IPS-15b (cell line): Measurements from ENCODE around the gene CHCHD3.
"Not testable (repeated sequence)": the region's sequence is repeated elsewhere in the genome, so short reads cannot be mapped to it uniquely, and the experiment has no call there.

Experiments used
- H3K27me3 ChIP-seq: one replicate; pipeline ENCODE4 v1.6.1; 2013; ENCODE audit warnings: low read length; ENCODE audit not compliant: control insufficient read depth, insufficient read depth
- H3K36me3 ChIP-seq: one replicate; pipeline ENCODE4 v1.6.1; 2013; ENCODE audit warnings: low read length; ENCODE audit not compliant: control insufficient read depth, insufficient read depth
- H3K4me1 ChIP-seq: one replicate; pipeline ENCODE4 v1.6.1; 2013; ENCODE audit warnings: mild to moderate bottlenecking, low read length; ENCODE audit not compliant: control insufficient read depth, insufficient read depth
- H3K4me3 ChIP-seq: one replicate; pipeline ENCODE4 v1.5.1; 2013; ENCODE audit warnings: low read depth, low read length
- H3K9ac ChIP-seq: one replicate; pipeline ENCODE4 v1.6.1; 2013; ENCODE audit warnings: low read depth, mild to moderate bottlenecking, low read length
- H3K9me3 ChIP-seq: one replicate; pipeline ENCODE4 v1.6.1; 2013; ENCODE audit warnings: mild to moderate bottlenecking, low read length; ENCODE audit not compliant: control insufficient read depth, insufficient read depth

The CHCHD3 gene

DNA sequence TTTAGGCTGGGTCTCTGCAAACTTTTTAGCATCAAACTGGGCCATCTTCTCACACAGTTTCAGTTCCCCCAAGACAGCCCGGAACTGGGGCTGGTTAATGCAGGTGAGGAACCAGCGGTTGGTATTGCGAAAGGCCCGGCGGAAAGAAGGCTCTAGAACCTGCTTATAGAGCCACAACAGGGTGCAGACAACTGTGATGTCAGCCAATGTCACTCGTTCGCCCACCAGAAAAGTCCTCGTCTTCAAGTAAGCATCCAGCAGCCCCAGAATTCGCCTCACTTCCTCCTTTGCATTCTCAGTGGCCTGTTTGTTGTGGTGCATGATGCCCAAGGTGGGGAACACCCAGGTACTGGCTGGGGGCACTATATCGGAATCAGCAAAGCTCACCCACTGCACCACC is 46.6 kb downstream of the CHCHD3 start:
- not testable (repeated sequence) for H3K9ac ChIP-seq, H3K9me3 ChIP-seq, H3K4me3 ChIP-seq, H3K36me3 ChIP-seq, H3K4me1 ChIP-seq, H3K27me3 ChIP-seq

DNA sequence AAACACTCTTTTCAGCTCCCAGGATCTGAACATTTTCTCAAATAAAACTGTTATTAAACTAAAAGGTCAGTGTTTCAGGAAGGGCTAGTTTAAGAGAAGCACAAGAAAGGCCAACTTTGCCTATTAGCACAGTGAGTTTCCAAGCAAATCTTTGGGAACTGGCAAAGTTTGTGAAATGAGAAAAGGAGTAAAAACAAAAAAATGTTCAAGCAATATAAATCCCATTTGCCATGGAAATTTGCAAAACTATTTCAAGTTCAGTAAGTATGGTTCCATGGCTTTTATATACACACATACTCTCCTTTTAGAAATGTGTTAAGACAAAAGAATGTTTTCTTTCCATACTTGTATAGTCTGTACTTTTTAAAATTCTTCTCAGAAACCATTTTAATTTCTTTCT is 51.5 kb downstream of the CHCHD3 start:
- Histone ChIP-seq H3K9me3 (no peaks in the 10 kb centered on the region), H3K36me3 (no peaks in the 10 kb centered on the region), H3K4me1 (no peaks in the 10 kb centered on the region), H3K4me3 (no peak overlapping the region), H3K9ac (no peak overlapping the region), H3K27me3 (no peaks in the 10 kb centered on the region)

DNA sequence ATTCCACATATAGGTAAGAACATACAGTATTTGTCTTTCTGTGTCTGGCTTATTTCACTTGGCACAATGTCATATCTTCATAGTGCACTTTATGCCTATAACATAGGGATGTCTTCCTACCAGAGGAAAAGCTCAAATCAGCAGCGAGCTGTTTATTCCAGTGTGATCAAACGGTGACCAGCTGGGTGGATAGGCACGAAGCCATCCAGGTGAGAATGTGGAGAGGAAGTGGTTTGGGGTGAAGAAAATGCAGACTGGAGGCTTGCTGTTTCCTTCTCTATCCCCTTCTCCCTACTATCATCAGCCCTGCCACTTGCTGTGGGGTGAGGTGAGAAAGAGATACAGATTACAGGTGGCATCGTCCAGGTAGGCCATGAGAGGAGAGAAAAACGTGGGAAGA is 52.4 kb downstream of the CHCHD3 start:
- H3K27me3 ChIP-seq, result no peaks in the 10 kb centered on the region
- no peaks in the 10 kb centered on the region for H3K36me3 ChIP-seq
- no peak overlapping the region for H3K9ac ChIP-seq
- no peaks in the 10 kb centered on the region for H3K9me3 ChIP-seq
- no peaks in the 10 kb centered on the region for H3K4me1 ChIP-seq
- H3K4me3 ChIP-seq, result no peak overlapping the region

DNA sequence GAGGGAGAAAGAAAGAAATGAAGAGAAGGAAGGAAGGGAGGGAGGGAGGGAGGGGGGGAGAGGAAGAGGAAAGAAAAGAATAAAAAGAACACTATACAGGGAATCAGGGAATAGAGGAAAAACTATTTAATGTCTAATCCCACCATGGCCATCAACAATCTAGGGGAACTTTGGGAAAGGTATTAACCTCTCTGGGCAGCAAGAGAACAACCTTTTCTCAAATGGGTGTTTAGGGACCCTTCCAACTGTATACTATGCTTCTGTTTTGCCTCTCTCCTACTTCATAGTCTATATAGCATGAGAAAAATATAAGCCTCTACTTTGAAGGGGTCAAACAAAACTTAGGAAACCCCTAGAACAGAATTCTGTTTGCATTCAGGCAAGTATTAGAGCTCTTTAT is 54.5 kb downstream of the CHCHD3 start:
- no peaks in the 10 kb centered on the region for H3K4me1 ChIP-seq
- no peaks in the 10 kb centered on the region for H3K9me3 ChIP-seq
- no peaks in the 10 kb centered on the region for H3K27me3 ChIP-seq
- no peak overlapping the region for H3K9ac ChIP-seq
- no peaks in the 10 kb centered on the region for H3K36me3 ChIP-seq
- no peak overlapping the region for H3K4me3 ChIP-seq

DNA sequence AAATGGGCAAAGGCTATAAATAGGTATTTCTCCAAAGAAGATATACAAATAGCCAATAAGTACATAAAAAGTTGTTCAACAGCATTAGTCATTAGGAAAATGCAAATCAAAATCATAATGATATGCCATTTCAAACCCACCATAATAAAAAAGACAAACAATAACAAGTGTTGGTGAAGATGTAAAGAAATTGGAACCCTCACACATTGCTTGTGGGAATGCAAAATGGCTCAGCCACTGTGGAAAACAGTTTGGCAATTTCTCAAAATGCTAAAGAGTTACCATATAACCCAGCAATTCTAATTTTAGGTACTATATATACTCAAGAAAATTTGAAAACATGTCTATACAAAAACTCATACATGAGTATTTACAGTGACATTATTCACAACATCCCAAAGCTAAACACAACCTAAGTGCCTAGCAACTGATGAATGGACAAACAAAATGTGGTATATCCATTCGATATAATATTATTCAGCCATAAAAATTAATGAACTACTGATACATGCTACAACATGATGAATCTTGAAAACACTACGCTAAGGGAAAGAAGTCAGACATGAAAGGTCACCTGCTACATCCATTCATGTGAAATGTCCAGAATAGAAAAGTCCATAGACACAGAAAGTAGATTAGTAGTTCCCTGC is 55.6 kb downstream of the CHCHD3 start:
- no peak overlapping the region for H3K9ac ChIP-seq
- H3K9me3 ChIP-seq, result no peaks in the 10 kb centered on the region
- H3K4me1 ChIP-seq, result no peaks in the 10 kb centered on the region
- H3K36me3 ChIP-seq, result no peaks in the 10 kb centered on the region
- no peaks in the 10 kb centered on the region for H3K27me3 ChIP-seq
- no peak overlapping the region for H3K4me3 ChIP-seq

DNA sequence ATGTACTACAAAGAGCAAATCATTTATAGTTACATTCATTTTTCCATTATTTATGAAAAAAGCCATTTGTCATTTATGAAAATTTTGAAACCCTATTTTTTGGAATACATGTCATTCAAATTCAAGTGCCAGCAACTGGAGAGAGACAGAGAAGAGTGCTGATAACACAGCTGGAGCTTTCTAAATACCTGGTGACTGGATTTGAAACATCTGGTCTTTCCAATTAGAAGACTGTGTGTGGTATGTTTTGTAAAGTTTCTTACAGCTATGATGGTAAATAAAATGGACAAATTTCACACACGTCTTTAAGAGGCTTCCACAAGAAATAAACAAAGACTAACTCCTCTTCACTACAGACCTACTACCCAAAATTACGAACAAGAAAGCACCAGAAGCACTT is 56.8 kb downstream of the CHCHD3 start:
- Histone ChIP-seq H3K27me3 (no peaks in the 10 kb centered on the region), H3K9me3 (no peaks in the 10 kb centered on the region), H3K36me3 (no peaks in the 10 kb centered on the region), H3K4me3 (no peak overlapping the region), H3K4me1 (no peaks in the 10 kb centered on the region), H3K9ac (no peak overlapping the region)

DNA sequence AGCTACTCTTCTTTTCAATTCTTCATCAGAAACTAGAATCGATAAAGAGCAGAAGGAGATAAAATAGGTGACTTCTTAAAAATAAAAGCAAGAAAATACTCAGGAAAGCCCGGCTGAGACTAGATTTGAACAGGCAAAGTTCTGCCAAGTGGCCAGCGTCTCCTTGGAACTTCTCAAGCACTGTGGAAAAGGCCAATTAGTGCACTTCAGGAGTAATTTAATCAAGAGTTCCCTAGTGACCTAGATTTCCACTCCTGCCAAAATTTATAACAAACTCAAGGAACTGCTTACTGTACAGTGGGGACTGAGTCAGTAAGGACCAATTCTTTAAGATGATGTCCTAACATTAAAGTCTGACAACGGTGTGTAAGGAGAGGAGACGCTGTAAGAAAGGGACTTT is 57.3 kb downstream of the CHCHD3 start:
- Histone ChIP-seq H3K4me1 (no peaks in the 10 kb centered on the region), H3K27me3 (no peaks in the 10 kb centered on the region), H3K9ac (no peak overlapping the region), H3K9me3 (no peaks in the 10 kb centered on the region), H3K4me3 (no peak overlapping the region), H3K36me3 (no peaks in the 10 kb centered on the region)

DNA sequence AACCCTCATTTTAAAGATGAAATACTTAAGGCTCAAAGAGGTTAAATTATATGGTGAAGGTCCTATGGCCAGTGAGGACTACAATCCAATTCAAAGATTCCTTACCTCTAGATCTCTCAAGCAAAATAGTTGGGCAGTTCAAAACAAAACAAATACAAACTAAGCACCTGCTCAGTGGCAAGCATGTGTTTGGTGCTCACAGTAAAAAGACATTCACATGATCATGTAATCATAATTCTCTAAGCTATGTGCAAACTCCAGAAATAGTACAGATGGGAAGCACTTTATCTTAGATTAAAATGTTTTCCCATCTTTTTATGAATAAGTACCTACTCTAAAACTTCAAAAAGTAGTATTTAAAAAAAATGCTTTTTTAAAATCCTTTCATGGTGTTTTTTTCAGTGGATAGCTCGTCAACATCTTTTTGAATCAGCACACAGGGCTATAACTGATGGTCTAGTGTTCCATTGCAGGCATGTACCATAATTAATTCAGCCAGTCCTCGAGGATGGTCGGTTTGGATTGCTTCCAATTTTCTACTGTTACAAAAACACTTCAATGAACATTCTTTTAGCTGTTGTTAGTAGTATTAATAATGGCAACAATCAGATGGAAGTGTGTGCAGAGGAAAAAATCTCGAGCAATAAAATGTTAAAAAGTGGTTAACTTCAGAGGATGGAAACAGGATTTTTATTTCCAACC is 58.4 kb downstream of the CHCHD3 start:
- Histone ChIP-seq H3K27me3 (no peaks in the 10 kb centered on the region), H3K36me3 (no peaks in the 10 kb centered on the region), H3K9me3 (no peaks in the 10 kb centered on the region), H3K4me3 (no peak overlapping the region), H3K4me1 (no peaks in the 10 kb centered on the region), H3K9ac (no peak overlapping the region)

DNA sequence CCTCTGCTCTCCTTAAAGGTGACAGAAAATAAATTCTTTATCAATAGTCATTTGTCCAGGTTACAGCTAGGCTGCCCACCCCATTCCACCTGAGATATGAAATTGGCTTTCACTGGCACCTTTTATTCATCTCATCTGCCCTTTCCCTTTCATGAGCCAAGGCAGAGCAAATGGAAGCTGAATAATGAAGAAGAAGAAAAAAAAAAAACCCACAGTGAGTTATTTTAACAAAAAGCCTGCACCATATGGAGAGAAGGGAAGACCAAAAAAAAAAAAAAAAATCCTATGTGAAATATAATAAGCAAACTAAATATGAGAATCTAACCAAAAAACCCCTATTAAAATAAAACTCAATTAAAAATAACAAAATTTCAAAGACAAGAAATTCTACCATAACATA is 59.2 kb downstream of the CHCHD3 start:
- H3K9me3 ChIP-seq, result no peaks in the 10 kb centered on the region
- no peaks in the 10 kb centered on the region for H3K27me3 ChIP-seq
- no peaks in the 10 kb centered on the region for H3K36me3 ChIP-seq
- no peaks in the 10 kb centered on the region for H3K4me1 ChIP-seq
- no peak overlapping the region for H3K9ac ChIP-seq
- H3K4me3 ChIP-seq, result no peak overlapping the region

DNA sequence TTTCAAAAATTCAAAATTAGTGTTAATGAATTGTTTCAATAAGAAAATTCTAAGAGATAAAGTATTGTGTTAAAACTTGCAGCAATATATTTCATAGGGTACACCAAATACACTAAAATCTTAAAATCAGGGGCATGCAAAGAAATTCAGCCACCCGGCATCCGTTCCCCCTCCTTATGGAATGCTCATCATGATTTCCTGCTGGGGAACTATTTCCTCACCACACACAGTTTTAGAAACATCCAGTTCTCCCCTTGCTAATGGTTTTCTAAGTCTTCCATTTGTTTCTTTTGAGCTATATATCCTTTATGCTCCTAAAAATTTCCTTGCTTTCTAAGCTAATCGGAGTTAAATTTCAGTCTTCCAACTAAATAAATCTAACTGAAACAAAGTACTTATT is 60.7 kb downstream of the CHCHD3 start:
- Histone ChIP-seq H3K4me1 (peaks cover 7% of the 10 kb centered on the region), H3K9me3 (no peaks in the 10 kb centered on the region), H3K4me3 (no peak overlapping the region), H3K36me3 (no peaks in the 10 kb centered on the region), H3K9ac (no peak overlapping the region), H3K27me3 (no peaks in the 10 kb centered on the region)

DNA sequence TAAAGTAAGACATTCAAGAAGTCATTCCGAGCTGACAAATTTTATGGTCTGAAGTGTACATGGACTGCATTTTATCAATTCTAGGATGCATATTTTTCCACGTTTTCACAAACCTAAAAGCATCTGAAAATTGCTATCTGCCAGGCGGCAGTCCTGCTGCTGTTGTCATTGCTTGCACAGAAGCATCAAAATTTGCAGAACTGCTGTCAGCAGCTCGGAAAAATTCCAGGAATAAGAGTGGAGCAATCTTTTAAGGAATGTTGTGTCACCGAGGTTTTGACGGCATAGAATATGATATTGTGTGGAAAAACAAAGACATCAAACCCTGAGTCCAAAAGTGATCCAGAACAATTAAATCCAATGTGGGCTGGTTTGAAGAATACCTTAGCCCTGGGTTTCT is 61.4 kb downstream of the CHCHD3 start:
- no peak overlapping the region for H3K9ac ChIP-seq
- no peak overlapping the region for H3K4me3 ChIP-seq
- no peaks in the 10 kb centered on the region for H3K36me3 ChIP-seq
- H3K4me1 ChIP-seq, result peaks cover 7% of the 10 kb centered on the region
- no peaks in the 10 kb centered on the region for H3K9me3 ChIP-seq
- H3K27me3 ChIP-seq, result no peaks in the 10 kb centered on the region

DNA sequence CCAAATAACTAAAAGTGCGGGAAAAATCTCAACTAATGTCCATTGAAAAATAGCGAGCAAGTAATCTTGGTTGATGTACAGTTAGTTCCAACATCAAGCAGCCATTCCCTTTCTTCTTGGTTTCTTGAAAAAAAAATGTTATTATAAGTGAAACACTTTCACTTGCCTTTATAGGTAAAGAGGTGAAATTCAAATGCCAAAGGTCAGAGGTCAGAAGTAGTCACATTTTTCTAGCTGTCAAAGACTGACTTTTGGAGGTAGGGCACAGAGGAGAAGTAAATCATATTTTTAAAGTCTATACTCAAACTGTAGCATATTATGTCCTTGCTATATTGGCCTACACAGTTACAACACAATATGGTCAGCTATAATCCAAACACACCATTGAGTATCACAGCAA is 62.3 kb downstream of the CHCHD3 start:
- H3K4me1 ChIP-seq, result peaks cover 7% of the 10 kb centered on the region
- no peak overlapping the region for H3K9ac ChIP-seq
- no peaks in the 10 kb centered on the region for H3K27me3 ChIP-seq
- H3K36me3 ChIP-seq, result no peaks in the 10 kb centered on the region
- H3K4me3 ChIP-seq, result no peak overlapping the region
- no peaks in the 10 kb centered on the region for H3K9me3 ChIP-seq
